ENCODE data around the gene NRGN. TPM values are rescaled to one million over a fixed set of nuclear protein-coding genes. Genes with fewer than 3 reads are reported as not detected.

NRGN gene
- total RNA-seq = under 1 TPM in 2 of 4 donors, not detected in 2; 0.51 to 0.52 TPM

GRCh38 chr11:124739479-124740276 is at the start of gene NRGN:
Gene NRGN (plus strand): TSS chr11:124739942. CDS start chr11:124740085, 143 bp downstream.
- TF ChIP-seq, protein P1, sequence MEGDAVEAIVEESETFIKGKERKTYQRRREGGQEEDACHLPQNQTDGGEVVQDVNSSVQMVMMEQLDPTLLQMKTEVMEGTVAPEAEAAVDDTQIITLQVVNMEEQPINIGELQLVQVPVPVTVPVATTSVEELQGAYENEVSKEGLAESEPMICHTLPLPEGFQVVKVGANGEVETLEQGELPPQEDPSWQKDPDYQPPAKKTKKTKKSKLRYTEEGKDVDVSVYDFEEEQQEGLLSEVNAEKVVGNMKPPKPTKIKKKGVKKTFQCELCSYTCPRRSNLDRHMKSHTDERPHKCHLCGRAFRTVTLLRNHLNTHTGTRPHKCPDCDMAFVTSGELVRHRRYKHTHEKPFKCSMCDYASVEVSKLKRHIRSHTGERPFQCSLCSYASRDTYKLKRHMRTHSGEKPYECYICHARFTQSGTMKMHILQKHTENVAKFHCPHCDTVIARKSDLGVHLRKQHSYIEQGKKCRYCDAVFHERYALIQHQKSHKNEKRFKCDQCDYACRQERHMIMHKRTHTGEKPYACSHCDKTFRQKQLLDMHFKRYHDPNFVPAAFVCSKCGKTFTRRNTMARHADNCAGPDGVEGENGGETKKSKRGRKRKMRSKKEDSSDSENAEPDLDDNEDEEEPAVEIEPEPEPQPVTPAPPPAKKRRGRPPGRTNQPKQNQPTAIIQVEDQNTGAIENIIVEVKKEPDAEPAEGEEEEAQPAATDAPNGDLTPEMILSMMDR (IDR thresholded peaks at IDR 0.05 in 4 of 5, conservative IDR thresholded peaks at IDR 0.05 in 1 of 5) = peak in 1 of 5 experiments; percentile 25
- TF ChIP-seq POLR2A (IDR thresholded peaks at IDR 0.05) = no peak
- Histone ChIP-seq H3K27me3 (peaks cover 10 to 46% (median 37%) of the 10 kb centered on the region in 3 donors), H3K4me1 (peaks cover 3 to 14% of the 10 kb centered on the region in 2 donors), H3K27ac (peak within 1 kb of the TSS in 2 of 4 donors; percentile 12 to 33), H3K36me3 (no peaks in the 10 kb centered on the region), H3K9me3 (no peaks in the 10 kb centered on the region), H3K4me3 (peak within 1 kb of the TSS; percentile 68 to 93 (median 70))
- in situ Hi-C loops (cut with MboI; ENCODE audit: low sequenced_read_pairs in 4 of 4) = no loop called here
- intact Hi-C loops (cut with DNase I; ENCODE audit: low total_unique reads) = loop anchor here (5.0 kb wide), 1 partner anchor 153 kb away; no protein-coding TSS in a partner anchor
- peak; percentile 71 to 78 for DNase-seq
- peak; percentile 88 to 93 for ATAC-seq

DNA sequence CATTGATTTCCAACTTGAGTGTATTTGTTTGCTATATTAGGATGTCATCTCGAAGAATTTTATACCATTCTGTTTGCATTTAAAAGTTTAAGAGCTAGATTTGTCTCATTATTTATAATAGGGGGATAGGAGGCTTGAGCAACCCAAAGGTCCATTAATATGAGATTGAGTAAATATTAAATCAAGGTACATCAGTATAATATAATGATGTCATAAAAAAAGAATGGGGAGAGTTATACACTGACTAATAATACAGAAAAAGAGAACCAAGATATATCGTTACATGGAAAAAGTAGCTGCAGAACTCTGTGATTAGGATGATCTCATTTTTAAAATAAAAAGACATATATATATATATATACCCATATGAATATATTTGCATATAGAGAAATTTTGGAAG is 46.6 kb upstream of the NRGN start:
- Histone ChIP-seq H3K27me3 (no peaks in the 10 kb centered on the region), H3K4me3 (no peak overlapping the region), H3K4me1 (no peaks in the 10 kb centered on the region), H3K27ac (no peak overlapping the region), H3K36me3 (no peaks in the 10 kb centered on the region), H3K9me3 (no peaks in the 10 kb centered on the region)
- TF ChIP-seq POLR2A (IDR thresholded peaks at IDR 0.05) = no peak
- TF ChIP-seq, protein P1 (IDR thresholded peaks at IDR 0.05 in 4 of 5, conservative IDR thresholded peaks at IDR 0.05 in 1 of 5) = no peak
- DNase-seq = no peak
- intact Hi-C loops (cut with DNase I; ENCODE audit: low total_unique reads) = no loop called here
- no peak for ATAC-seq
- in situ Hi-C loops (cut with MboI; ENCODE audit: low sequenced_read_pairs in 4 of 4) = no loop called here

DNA sequence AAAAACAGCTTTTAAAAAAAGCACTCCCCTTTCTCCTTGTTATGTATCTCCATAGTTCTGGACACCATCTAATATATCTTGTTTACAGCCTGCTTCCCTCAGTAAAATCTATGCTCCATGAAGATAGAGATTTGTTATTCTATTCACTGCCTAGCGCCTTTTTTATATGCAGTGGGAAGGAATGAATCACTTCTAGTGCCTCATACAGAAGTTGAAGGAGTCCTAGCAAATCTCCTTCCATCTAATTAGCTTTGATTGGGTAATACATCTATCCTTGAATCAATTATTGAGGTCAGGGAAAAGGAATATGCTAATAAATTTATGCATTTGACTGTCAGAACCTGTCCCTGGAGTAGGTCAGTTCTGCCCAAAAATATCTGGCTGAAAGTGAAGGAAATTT is 40.2 kb upstream of the NRGN start:
- in situ Hi-C loops (cut with MboI; ENCODE audit: low sequenced_read_pairs in 4 of 4) = no loop called here
- Histone ChIP-seq H3K27ac (no peak overlapping the region), H3K27me3 (peaks cover 0 to 5% (median 0%) of the 10 kb centered on the region in 3 donors), H3K4me1 (no peaks in the 10 kb centered on the region), H3K4me3 (no peak overlapping the region), H3K9me3 (no peaks in the 10 kb centered on the region), H3K36me3 (no peaks in the 10 kb centered on the region)
- intact Hi-C loops (cut with DNase I; ENCODE audit: low total_unique reads) = no loop called here
- TF ChIP-seq, protein P1 (IDR thresholded peaks at IDR 0.05 in 4 of 5, conservative IDR thresholded peaks at IDR 0.05 in 1 of 5) = no peak
- no peak for TF ChIP-seq POLR2A (IDR thresholded peaks at IDR 0.05)
- DNase-seq (no peak), ATAC-seq (no peak)

GRCh38 chr11:124700028-124700427 is 39.7 kb upstream of the NRGN start:
- ATAC-seq (no peak), DNase-seq (no peak)
- Histone ChIP-seq H3K27ac (no peak overlapping the region), H3K4me3 (no peak overlapping the region), H3K4me1 (no peaks in the 10 kb centered on the region), H3K36me3 (no peaks in the 10 kb centered on the region), H3K27me3 (peaks cover 0 to 5% (median 0%) of the 10 kb centered on the region in 3 donors), H3K9me3 (no peaks in the 10 kb centered on the region)
- in situ Hi-C loops (cut with MboI; ENCODE audit: low sequenced_read_pairs in 4 of 4) (no loop called here), intact Hi-C loops (cut with DNase I; ENCODE audit: low total_unique reads) (no loop called here)
- TF ChIP-seq, protein P1 (IDR thresholded peaks at IDR 0.05 in 4 of 5, conservative IDR thresholded peaks at IDR 0.05 in 1 of 5) = no peak
- TF ChIP-seq POLR2A (IDR thresholded peaks at IDR 0.05) = no peak
